HG02870 (cell line): ENCODE results near the gene MEF2A.
A peak's percentile ranks its signal among the peaks of the same experiment; 100 is the strongest.

ENCODE experiments used
- ATAC-seq: cut with Tn5 transposase; IDR thresholded peaks from one replicate; pipeline ENCODE4 v1.9.1; 2021; ENCODE audit warnings: mild to moderate bottlenecking, moderate library complexity; ENCODE audit not compliant: unreplicated experiment

Gene MEF2A

GRCh38 chr15:99752556-99752955, 186.8 kb downstream of the MEF2A start:
- ATAC-seq, result no peak

- ATAC-seq, result no peak
These were observed 187.3 kb downstream of the MEF2A start for GRCh38 chr15:99753066-99753465.

- peak; percentile 94 for ATAC-seq
These were observed 190.1 kb downstream of the MEF2A start for GRCh38 chr15:99755692-99756409.

GRCh38 chr15:99762288-99762687, 196.5 kb downstream of the MEF2A start:
- ATAC-seq, result no peak

GRCh38 chr15:99763827-99764226, 198.0 kb downstream of the MEF2A start:
- ATAC-seq, result peak; percentile 85

GRCh38 chr15:99764522-99764921, 198.7 kb downstream of the MEF2A start:
- no peak for ATAC-seq
